IPS-NIHi11 (cell line): ENCODE results near the gene SPNS3.

Source experiments
- DNase-seq: peaks from one replicate; pipeline ENCODE4 v3.0.0; 2012; ENCODE audit warnings: mixed read lengths, low spot score

Gene SPNS3

GRCh38 chr17:4509923-4510617 lies 76.3 kb downstream of the SPNS3 start:
- no peak for DNase-seq

GRCh38 chr17:4510618-4510941 lies 76.8 kb downstream of the SPNS3 start:
- DNase-seq: no peak

- DNase-seq: no peak
Observed at GRCh38 chr17:4511199-4511932, 77.6 kb downstream of the SPNS3 start.

- no peak for DNase-seq
Observed at GRCh38 chr17:4512156-4513112, 78.7 kb downstream of the SPNS3 start.

DNA sequence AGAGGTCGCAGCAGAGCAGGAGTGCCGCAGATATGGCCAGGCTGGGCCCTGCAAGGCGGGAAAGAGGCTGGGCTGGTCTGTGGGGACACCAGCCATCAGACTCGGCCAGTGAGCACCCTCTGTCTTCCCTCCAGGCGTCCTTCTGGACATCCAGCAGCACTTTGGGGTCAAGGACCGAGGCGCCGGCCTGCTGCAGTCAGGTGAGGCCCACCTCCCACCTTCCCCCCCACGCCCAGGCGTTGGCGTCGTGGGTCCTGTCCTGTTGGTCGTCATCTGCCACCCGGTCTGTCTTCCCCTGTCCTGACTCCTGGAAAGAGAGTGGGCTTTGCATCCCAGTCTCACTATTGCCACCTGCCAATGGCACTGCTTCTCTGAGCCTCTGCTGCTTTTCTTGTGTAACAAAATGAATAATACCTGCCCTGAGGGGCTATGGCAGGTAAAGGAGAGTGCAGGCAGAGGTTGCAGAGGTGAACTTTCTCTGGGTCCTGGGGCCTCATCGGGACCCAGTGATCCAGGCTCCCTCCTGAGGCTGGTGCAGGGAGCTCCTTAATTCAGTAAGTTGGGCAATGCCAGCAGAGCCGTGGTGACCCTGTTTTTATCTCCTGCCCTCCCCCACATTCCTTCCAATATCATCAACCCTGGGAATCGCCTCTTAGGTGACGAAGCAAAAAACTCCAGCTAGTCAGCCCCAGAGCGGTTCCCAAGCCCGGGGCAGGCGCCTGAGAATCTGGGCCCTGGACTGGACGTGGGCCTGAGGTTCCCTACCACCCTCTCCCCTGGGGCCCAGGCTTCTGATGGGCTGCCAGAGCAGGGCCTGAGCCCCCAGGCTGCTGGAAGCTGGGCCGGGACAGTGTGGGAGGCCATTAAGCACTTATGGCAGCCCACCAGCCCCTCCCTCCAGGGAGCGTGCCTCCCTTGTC lies 79.6 kb downstream of the SPNS3 start:
- DNase-seq: no peak

DNA sequence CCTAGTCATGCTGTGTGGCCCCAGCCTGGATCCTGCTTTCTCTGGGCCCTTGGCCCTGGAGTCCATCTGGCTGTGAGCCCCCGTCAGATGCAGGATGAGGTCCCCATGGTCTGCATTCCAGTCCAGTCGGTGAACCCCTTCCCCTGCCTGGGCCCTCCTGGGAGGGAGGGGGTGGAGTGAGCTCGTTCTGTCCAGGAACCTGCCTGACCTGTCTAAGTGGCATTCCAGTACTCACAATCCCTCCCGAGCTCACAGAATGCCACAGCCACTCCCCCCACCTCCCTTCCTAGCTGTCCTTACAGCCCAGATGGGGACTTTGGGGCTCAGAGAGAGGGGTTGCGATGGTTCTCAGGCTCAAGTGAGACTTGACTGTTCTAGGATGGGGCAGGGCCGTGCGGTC lies 80.5 kb downstream of the SPNS3 start:
- peak; percentile 74 for DNase-seq

- no peak for DNase-seq
Observed at GRCh38 chr17:4514779-4515178, 81.0 kb downstream of the SPNS3 start.

DNA sequence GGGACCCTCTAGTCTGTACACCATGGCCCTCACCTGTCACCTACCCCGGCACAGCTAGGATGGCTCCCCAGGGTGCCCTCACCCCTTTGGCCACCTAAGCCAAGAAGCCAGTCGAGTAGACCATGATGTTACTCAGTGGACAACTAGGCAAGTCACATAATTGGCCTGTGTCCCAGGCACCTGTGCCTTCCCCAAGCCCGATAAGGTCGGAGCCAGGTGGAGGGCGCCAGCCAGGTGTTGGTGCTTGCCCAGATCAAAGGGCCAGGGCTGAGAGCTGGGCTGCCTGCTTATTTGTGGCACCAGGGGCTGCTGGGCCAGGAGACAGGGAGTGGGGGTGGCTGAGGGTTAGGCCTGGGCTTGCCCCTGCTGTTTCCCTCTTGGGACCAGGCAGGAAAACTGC lies 81.8 kb downstream of the SPNS3 start:
- no peak for DNase-seq

DNA sequence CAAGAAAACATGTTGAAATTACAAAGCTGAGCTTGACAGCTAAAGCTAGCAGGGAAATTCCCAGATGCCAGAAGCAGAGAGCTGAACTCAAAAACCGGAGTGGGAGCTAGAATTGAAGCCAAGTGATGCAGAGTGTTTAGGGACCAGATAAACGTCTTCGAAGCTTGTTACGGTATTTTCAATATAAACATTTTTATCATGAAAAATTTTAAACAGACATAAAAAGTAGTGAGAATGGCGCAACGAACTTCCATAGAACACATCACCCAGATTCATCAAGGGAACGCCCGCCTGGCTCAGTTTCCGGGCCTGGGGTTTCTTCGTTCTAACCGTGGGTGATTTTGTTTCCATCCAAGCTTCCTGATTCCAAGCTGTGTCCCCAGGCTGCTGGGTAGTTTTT lies 83.0 kb downstream of the SPNS3 start:
- no peak for DNase-seq

DNA sequence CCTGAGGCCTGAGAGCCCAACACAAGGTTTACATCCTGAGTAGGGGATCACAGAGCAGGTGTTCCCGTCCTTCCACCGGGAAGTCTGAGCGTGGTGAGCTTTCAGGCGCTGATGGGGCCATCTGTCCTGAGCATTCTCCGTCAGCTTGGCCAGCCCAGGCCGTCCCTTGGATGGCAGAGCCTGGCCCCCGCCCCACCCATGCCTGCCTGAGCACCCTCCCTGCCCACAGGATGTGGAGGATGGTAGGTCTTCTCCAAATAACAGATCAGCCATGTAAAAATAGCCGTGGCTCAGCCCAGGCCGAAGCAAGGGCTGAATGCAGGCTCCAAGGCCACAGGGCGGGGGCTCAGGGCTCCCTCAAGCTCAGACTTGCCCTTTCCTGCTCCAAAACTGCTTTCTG lies 85.2 kb downstream of the SPNS3 start:
- DNase-seq: no peak

- DNase-seq: peak; percentile 42
Observed at GRCh38 chr17:4519361-4519788, 85.6 kb downstream of the SPNS3 start.

DNA sequence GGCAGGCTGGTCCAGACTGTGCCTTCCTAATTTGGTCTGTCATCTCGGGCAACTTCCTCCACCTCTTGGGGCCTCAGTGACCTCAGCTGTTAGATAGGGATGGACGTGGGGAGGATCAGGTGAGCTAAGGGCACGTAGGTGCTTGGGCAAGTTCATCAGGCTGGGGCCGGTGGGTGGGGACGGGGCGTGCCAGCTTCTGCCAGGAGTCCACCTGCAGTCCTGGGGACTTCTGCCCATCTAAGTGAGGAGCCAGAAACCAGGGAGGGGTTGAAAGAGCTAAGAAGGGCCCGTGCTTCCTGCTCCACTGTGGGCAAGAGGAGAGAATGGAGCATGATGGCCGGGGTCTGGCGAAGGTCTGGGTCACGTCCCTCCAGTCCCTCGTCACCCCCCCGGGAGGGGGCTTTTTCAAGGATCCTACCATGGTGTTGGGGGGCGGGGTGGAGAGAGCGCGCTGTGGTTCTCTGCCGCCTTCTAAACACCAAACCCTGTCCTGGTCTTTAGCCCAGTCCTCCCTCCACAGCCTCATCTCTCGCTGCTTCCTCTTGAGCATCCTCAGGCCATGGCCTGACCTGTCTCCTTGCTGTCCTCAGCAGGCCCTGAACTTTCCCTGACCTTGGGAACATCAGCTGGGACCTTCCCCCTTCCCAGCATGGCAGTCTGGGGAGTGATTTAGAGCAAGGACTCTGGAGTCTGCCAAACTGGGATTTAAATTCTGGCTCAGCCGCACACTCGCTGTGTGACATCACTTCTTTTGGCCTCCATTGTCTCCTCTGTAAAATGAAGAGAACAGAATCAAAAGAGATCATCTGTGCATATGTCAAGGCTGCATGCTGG lies 86.5 kb downstream of the SPNS3 start:
- DNase-seq: no peak

- DNase-seq: no peak
Observed at GRCh38 chr17:4520894-4521600, 87.3 kb downstream of the SPNS3 start.

DNA sequence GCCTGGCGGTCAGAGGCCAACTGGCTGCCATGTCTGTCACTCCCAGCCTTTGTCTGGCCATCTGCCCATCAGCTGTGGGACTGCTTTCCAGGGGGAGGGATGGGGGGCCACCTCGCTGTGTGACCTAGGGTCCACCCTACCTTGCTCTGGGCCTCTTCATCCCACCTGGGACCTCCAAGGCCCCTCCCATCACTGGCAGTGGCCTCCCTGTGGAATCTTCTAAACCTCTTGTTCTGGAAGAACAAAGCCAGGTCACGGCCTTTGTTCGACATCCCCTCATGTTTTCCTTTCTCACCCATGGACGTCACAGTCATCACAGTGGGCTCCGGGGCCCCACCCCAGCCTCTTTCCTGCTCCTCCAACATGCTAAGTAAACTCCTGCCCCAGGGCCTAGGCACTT lies 88.9 kb downstream of the SPNS3 start:
- no peak for DNase-seq

- DNase-seq: no peak
Observed at GRCh38 chr17:4523946-4524345, 90.2 kb downstream of the SPNS3 start.

- no peak for DNase-seq
Observed at GRCh38 chr17:4525691-4526397, 92.1 kb downstream of the SPNS3 start.

GRCh38 chr17:4527134-4527533 lies 93.4 kb downstream of the SPNS3 start:
- DNase-seq: no peak

GRCh38 chr17:4527566-4528125 lies 93.9 kb downstream of the SPNS3 start:
- DNase-seq: no peak

- DNase-seq: no peak
Observed at GRCh38 chr17:4529533-4530152, 95.9 kb downstream of the SPNS3 start.
